SK-N-SH (cell line): ENCODE results near the gene IFNA17. TPM values are rescaled to one million over a fixed set of nuclear protein-coding genes. Genes with fewer than 3 reads are reported as not detected.
"Not testable (repeated sequence)": the region's sequence is repeated elsewhere in the genome, so short reads cannot be mapped to it uniquely, and the experiment has no call there.

ENCODE experiments used
- CTCF ChIA-PET: fragments of 300-600, 350-600 bp; formaldehyde crosslinking; extraction: SDS; loops from one replicate; lab custom pipeline; 2021; lab: Yijun Ruan, JAX
- POLR2A ChIA-PET: fragments of 350-600 bp; sonication (Branson Sonifier 250); formaldehyde crosslinking; extraction: SDS; loops from one replicate; lab custom pipeline; 2020; ENCODE audit warnings: antibody characterized with exemption, inconsistent platforms; lab: Yijun Ruan, JAX
- DNase-seq: peaks from one replicate; pipeline ENCODE4 v3.0.0; 2012
- H2AFZ ChIP-seq: fragments of 200-600 bp; sonication (generic); 2 replicates; pipeline ENCODE4 v1.8.1; 2016; ENCODE audit warnings: antibody characterized with exemption, mild to moderate bottlenecking, low read depth
- H3F3A ChIP-seq: fragments of 200-600 bp; sonication (generic); replicated peaks from 2 replicates; pipeline ENCODE3; 2016; ENCODE audit warnings: antibody characterized with exemption, mild to moderate bottlenecking; ENCODE audit not compliant: insufficient read depth
- H3K27ac ChIP-seq, 2 experiments: fragments of 200-500 bp in 1 of 2; fragments of 200-600 bp in 1 of 2; sonication (Bioruptor generic) in 1 of 2; sonication (generic), shearing (Covaris generic) in 1 of 2; 2 replicates each; pipeline versions ENCODE4 v1.5.1 to v1.6.1; 2014 to 2016; ENCODE audit warnings: low read depth in 2 of 2, inconsistent platforms in 1 of 2, low read length in 1 of 2, mild to moderate bottlenecking in 1 of 2, mixed read lengths in 1 of 2
- H3K27me3 ChIP-seq: fragments of 200-600 bp; sonication (generic), shearing (Covaris generic); 2 replicates; pipeline ENCODE4 v1.6.1; 2016; ENCODE audit warnings: mixed run types; ENCODE audit not compliant: insufficient read depth
- H3K36me3 ChIP-seq, 2 experiments: fragments of 200-500 bp in 1 of 2; fragments of 200-600 bp in 1 of 2; sonication (Bioruptor generic) in 1 of 2; sonication (generic) in 1 of 2; replicated peaks in 1 of 2; 2 replicates each; pipeline versions ENCODE3 to v1.5.1; 2014 to 2016; ENCODE audit warnings: low read length in 1 of 2, mild to moderate bottlenecking in 1 of 2; ENCODE audit not compliant: insufficient read depth in 2 of 2, control insufficient read depth in 1 of 2
- H3K4me1 ChIP-seq, 2 experiments: fragments of 200-500 bp in 1 of 2; fragments of 200-600 bp in 1 of 2; sonication (Bioruptor generic) in 1 of 2; sonication (generic), shearing (Covaris generic) in 1 of 2; 2 replicates each; pipeline versions ENCODE4 v1.5.1 to v1.6.1; 2014 to 2016; ENCODE audit warnings: low read depth in 1 of 2, low read length in 1 of 2, mixed run types in 1 of 2; ENCODE audit not compliant: insufficient read depth in 2 of 2, control insufficient read depth in 1 of 2
- H3K4me2 ChIP-seq: fragments of 200-600 bp; sonication (generic), shearing (Covaris generic); 2 replicates; pipeline ENCODE4 v1.6.1; 2017; ENCODE audit warnings: mixed run types
- H3K4me3 ChIP-seq, 2 experiments: fragments of 200-500 bp in 1 of 2; fragments of 200-600 bp in 1 of 2; sonication (Bioruptor generic) in 1 of 2; sonication (generic), shearing (Covaris generic) in 1 of 2; 2 replicates each; pipeline versions ENCODE4 v1.5.1 to v1.8.1; 2014 to 2016; ENCODE audit warnings: low read depth in 2 of 2, inconsistent platforms in 1 of 2, low read length in 1 of 2, mild to moderate bottlenecking in 1 of 2, mixed read lengths in 1 of 2, moderate library complexity in 1 of 2
- H3K79me2 ChIP-seq: fragments of 200-600 bp; sonication (generic); 2 replicates; pipeline ENCODE4 v1.8.1; 2017; ENCODE audit warnings: mild to moderate bottlenecking; ENCODE audit not compliant: insufficient read depth
- H3K9ac ChIP-seq: fragments of 200-600 bp; sonication (generic); 2 replicates; pipeline ENCODE4 v1.6.1; 2017; ENCODE audit warnings: mixed run types
- H3K9me2 ChIP-seq: fragments of 200-600 bp; sonication (generic); 2 replicates; pipeline ENCODE4 v1.6.1; 2017; ENCODE audit warnings: mixed run types
- H3K9me3 ChIP-seq: fragments of 200-600 bp; sonication (generic); 2 replicates; pipeline ENCODE4 v1.6.1; 2017; ENCODE audit warnings: mixed run types, mild to moderate bottlenecking, moderate library complexity
- H4K20me1 ChIP-seq: fragments of 200-600 bp; sonication (generic); 2 replicates; pipeline ENCODE4 v1.6.1; 2017; ENCODE audit warnings: mild to moderate bottlenecking, mixed run types; ENCODE audit not compliant: insufficient read depth
- EZH2phosphoT487 ChIP-seq: fragments of 200-600 bp; sonication (generic); IDR thresholded peaks from 2 replicates; pipeline ENCODE4 v1.6.1; 2017; ENCODE audit warnings: low read depth, mixed run types, mild to moderate bottlenecking, antibody characterized with exemption, moderate library complexity, borderline replicate concordance
- FOSL2 ChIP-seq: IDR thresholded peaks from 2 replicates; pipeline ENCODE4 v1.4.0; 2012; ENCODE audit warnings: low read depth, mild to moderate bottlenecking, moderate library complexity, borderline replicate concordance
- FOXJ3 ChIP-seq: sonication (generic); formaldehyde crosslinking; IDR thresholded peaks from 2 replicates; pipeline ENCODE4 v1.5.1; 2020; ENCODE audit warnings: mild to moderate bottlenecking, missing genetic modification reagents
- FOXM1 ChIP-seq: IDR thresholded peaks from 2 replicates; pipeline ENCODE4 v1.4.0; 2012; ENCODE audit warnings: low read depth, mild to moderate bottlenecking
- JUND ChIP-seq: IDR thresholded peaks from 2 replicates; pipeline ENCODE4 v1.4.0; 2012
- RAD21 ChIP-seq: IDR thresholded peaks from 2 replicates; pipeline ENCODE4 v1.6.1; 2012; ENCODE audit warnings: mild to moderate bottlenecking, low read length
- REST ChIP-seq: IDR thresholded peaks from 2 replicates; pipeline ENCODE4 v1.6.1; 2012; ENCODE audit warnings: mild to moderate bottlenecking, low read depth, low read length, moderate library complexity
- RXRA ChIP-seq: IDR thresholded peaks from 2 replicates; pipeline ENCODE4 v1.4.0; 2012; ENCODE audit warnings: low read depth, mild to moderate bottlenecking, borderline replicate concordance
- TAF1 ChIP-seq: IDR thresholded peaks from 2 replicates; pipeline ENCODE4 v1.6.1; 2012; ENCODE audit warnings: low read depth, mild to moderate bottlenecking, low read length, moderate library complexity, borderline replicate concordance
- WGBS: methylation state at CpG from one replicate; pipeline ENCODE4 v1.1.6; 2017; ENCODE audit warnings: low lambda C conversion rate; 5-methylcytosine and 5-hydroxymethylcytosine counted together
- polyA plus RNA-seq, 3 experiments: library from polyadenylated mRNA; depleted of rRNA; stranded (reverse); fragments of >200 nt; gene quantifications; 2 replicates each; pipeline ENCODE4 v1.2.3, GENCODE V29; 2012
- TF ChIP-seq, protein P1 (sequence below): IDR thresholded peaks from 2 replicates; pipeline ENCODE4 v1.4.0; 2012; ENCODE audit warnings: low read depth, borderline replicate concordance
- TF ChIP-seq, protein P2 (sequence below): IDR thresholded peaks from 2 replicates; pipeline ENCODE4 v1.4.0; 2012; ENCODE audit warnings: low read depth
- TF ChIP-seq, protein P3 (sequence below): fragments of 150-350 bp; IDR thresholded peaks from 2 replicates; pipeline ENCODE4 v1.6.1; 2017; ENCODE audit warnings: antibody characterized with exemption, low read length, low read depth, borderline replicate concordance
- TF ChIP-seq, protein P4 (sequence below): fragments of 150-350 bp; IDR thresholded peaks from 2 replicates; pipeline ENCODE4 v1.6.1; 2016; ENCODE audit warnings: mild to moderate bottlenecking, low read depth, low read length

IFNA17 gene
- polyA plus RNA-seq, 1 of the 3 experiments (the other 2 are of a cell fraction), result not detected

DNA sequence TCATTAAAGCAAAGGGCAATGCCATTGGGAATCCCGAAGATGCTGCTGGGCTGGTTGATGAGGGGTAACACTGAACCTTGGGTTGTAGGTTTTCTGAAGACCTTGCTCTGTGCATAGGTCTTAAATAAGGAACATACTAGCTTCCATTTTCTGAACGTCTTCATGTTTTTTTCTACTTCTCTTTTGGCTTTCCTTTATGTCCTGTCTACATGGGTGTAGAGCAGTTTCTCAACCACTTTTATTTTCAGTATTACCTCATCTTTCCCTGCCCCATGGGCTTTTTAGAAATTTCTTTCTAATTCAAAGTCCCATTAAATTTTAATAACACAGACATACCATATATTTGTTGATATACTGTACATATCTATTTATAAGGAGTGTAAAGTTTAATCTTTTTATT, 11.9 kb upstream of the IFNA17 start, which contains the start of gene IFNA14:
TSS of gene IFNA14 (minus strand) at position 95 of the 400 bp plus-strand sequence. CDS start at position 25, 70 bp downstream.
- Histone ChIP-seq H4K20me1 (no peaks in the 10 kb centered on the region), H3K36me3 (no peaks in the 10 kb centered on the region), H3K27me3 (no peaks in the 10 kb centered on the region; the same call in 1 of the 2 replicates), H2AFZ (no peak within 1 kb of the TSS), H3K9me3 (no peaks in the 10 kb centered on the region), H3F3A (no peaks in the 10 kb centered on the region), H3K9ac (no peak within 1 kb of the TSS), H3K4me2 (no peak within 1 kb of the TSS), H3K79me2 (no peaks in the 10 kb centered on the region), H3K9me2 (no peaks in the 10 kb centered on the region), H3K4me3 (no peak within 1 kb of the TSS), H3K4me1 (no peaks in the 10 kb centered on the region), H3K27ac (no peak within 1 kb of the TSS)
- TF ChIP-seq FOXJ3 (CRISPR knock-in tag) (no peak), RAD21 (no peak), EZH2phosphoT487 (no peak), FOXM1 (no peak), TAF1 (no peak), FOSL2 (no peak), JUND (no peak), RXRA (no peak), REST (no peak)
- TF ChIP-seq, protein P1, sequence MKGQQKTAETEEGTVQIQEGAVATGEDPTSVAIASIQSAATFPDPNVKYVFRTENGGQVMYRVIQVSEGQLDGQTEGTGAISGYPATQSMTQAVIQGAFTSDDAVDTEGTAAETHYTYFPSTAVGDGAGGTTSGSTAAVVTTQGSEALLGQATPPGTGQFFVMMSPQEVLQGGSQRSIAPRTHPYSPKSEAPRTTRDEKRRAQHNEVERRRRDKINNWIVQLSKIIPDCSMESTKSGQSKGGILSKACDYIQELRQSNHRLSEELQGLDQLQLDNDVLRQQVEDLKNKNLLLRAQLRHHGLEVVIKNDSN, result no peak
- TF ChIP-seq, protein P2, sequence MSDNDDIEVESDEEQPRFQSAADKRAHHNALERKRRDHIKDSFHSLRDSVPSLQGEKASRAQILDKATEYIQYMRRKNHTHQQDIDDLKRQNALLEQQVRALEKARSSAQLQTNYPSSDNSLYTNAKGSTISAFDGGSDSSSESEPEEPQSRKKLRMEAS, result no peak
- TF ChIP-seq, protein P3, sequence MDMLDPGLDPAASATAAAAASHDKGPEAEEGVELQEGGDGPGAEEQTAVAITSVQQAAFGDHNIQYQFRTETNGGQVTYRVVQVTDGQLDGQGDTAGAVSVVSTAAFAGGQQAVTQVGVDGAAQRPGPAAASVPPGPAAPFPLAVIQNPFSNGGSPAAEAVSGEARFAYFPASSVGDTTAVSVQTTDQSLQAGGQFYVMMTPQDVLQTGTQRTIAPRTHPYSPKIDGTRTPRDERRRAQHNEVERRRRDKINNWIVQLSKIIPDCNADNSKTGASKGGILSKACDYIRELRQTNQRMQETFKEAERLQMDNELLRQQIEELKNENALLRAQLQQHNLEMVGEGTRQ, result no peak
- TF ChIP-seq, protein P4, sequence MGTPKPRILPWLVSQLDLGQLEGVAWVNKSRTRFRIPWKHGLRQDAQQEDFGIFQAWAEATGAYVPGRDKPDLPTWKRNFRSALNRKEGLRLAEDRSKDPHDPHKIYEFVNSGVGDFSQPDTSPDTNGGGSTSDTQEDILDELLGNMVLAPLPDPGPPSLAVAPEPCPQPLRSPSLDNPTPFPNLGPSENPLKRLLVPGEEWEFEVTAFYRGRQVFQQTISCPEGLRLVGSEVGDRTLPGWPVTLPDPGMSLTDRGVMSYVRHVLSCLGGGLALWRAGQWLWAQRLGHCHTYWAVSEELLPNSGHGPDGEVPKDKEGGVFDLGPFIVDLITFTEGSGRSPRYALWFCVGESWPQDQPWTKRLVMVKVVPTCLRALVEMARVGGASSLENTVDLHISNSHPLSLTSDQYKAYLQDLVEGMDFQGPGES, result no peak
- ChIA-PET POLR2A (no interaction called here), CTCF (interaction anchor here (1.6 kb wide), 1 partner anchor 13 kb away, joined by 5 read pairs; no protein-coding TSS in a partner anchor)
- DNase-seq, result no peak
- WGBS, result 0% methylated on average over 2 of the region's 2 CpGs

DNA sequence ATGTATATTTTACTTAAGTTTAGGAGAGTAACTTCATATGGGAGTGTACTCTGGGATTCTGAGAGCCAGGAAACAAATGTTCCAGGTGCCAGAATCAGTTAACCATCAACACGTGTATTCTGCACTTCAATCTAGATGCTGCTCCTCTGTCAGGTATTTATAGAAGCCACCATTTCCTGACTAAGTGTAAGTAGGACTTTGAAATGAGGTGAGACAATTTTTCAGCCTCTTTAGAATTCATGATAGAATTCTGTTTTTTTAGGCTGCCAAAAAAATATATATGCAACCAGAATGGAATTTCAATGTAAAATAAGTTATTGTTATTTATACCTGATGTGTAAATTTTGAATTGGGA, 8.3 kb upstream of the IFNA17 start:
- 43% methylated on average over 1 of the region's 1 CpG for WGBS
- POLR2A ChIA-PET, H3K9me3 ChIP-seq, H4K20me1 ChIP-seq, DNase-seq, H3K79me2 ChIP-seq, H3K4me3 ChIP-seq, H3K9ac ChIP-seq, H3K27ac ChIP-seq, H3F3A ChIP-seq, H3K9me2 ChIP-seq, H3K4me2 ChIP-seq, H2AFZ ChIP-seq, H3K36me3 ChIP-seq, H3K27me3 ChIP-seq, H3K4me1 ChIP-seq: not testable (repeated sequence)
- CTCF ChIA-PET, result interaction anchor here (0.6 to 2.7 kb wide), 15 partner anchors 15 to 555 kb away, joined by 3 to 14 read pairs (median 4); partner anchors contain the start of gene IFNW1
